Measurements from ENCODE around the gene ZCCHC7. TPM values are rescaled to one million over a fixed set of nuclear protein-coding genes. Genes with fewer than 3 reads are reported as not detected.

The ZCCHC7 gene
- total RNA-seq, 1 experiment from 2014 or later: 27.9 TPM

GRCh38 chr9:37295796-37296195 is 175.4 kb downstream of the ZCCHC7 start:
- intact Hi-C loops (cut with micrococcal nuclease; ENCODE audit: unreplicated experiment): loop anchor here (5.0 kb wide), 1 partner anchor 37 kb away; no protein-coding TSS in a partner anchor
- H3K4me3 ChIP-seq (ENCODE audit: low read depth, low read length, poor library complexity, severe bottlenecking): no peak overlapping the region
- peak overlapping the region; percentile 80 for H3K27ac ChIP-seq (ENCODE audit: low read depth, low read length, poor library complexity, severe bottlenecking)
- ChIA-PET POLR2A (ENCODE audit: low non-redundant PET) (no interaction called here), CTCF (no interaction called here)
- H3K4me1 ChIP-seq (ENCODE audit: insufficient read depth, low read length, poor library complexity, severe bottlenecking): peaks cover 65% of the 10 kb centered on the region
- BruUV-seq (replicated peaks): no TSS peak
- DNase-seq (ENCODE audit: low spot score): peak; percentile 46
- TF ChIP-seq EZH2 (IDR thresholded peaks at IDR 0.05; ENCODE audit: borderline replicate concordance, low read depth, low read length, poor library complexity, severe bottlenecking) (no peak), CTCF (conservative IDR thresholded peaks at IDR 0.05; ENCODE audit: low read depth, low read length) (peak; percentile 47)
- no peaks in the 10 kb centered on the region for H3K27me3 ChIP-seq (replicated peaks; ENCODE audit: insufficient read depth, low read depth, low read length, poor library complexity)
- H3K36me3 ChIP-seq (ENCODE audit: insufficient read depth, low read length, poor library complexity, severe bottlenecking): no peaks in the 10 kb centered on the region
- no peaks in the 10 kb centered on the region for H3K9me3 ChIP-seq (ENCODE audit: low read depth, low read length, poor library complexity, severe bottlenecking)

GRCh38 chr9:37297592-37297991 is 177.2 kb downstream of the ZCCHC7 start:
- intact Hi-C loops (cut with micrococcal nuclease; ENCODE audit: unreplicated experiment): loop anchor here (5.0 kb wide), 1 partner anchor 35 kb away; no protein-coding TSS in a partner anchor
- TF ChIP-seq EZH2 (IDR thresholded peaks at IDR 0.05; ENCODE audit: borderline replicate concordance, low read depth, low read length, poor library complexity, severe bottlenecking): no peak
- no peak for TF ChIP-seq CTCF (conservative IDR thresholded peaks at IDR 0.05; ENCODE audit: low read depth, low read length)
- no peak for DNase-seq (ENCODE audit: low spot score)
- ChIA-PET POLR2A (ENCODE audit: low non-redundant PET) (no interaction called here), CTCF (no interaction called here)
- Histone ChIP-seq H3K36me3 (ENCODE audit: insufficient read depth, low read length, poor library complexity, severe bottlenecking) (no peaks in the 10 kb centered on the region), H3K27ac (ENCODE audit: low read depth, low read length, poor library complexity, severe bottlenecking) (no peak overlapping the region), H3K4me1 (ENCODE audit: insufficient read depth, low read length, poor library complexity, severe bottlenecking) (peaks cover 60% of the 10 kb centered on the region), H3K4me3 (ENCODE audit: low read depth, low read length, poor library complexity, severe bottlenecking) (no peak overlapping the region), H3K9me3 (ENCODE audit: low read depth, low read length, poor library complexity, severe bottlenecking) (no peaks in the 10 kb centered on the region), H3K27me3 (replicated peaks; ENCODE audit: insufficient read depth, low read depth, low read length, poor library complexity) (no peaks in the 10 kb centered on the region)
- no TSS peak for BruUV-seq (replicated peaks)

GRCh38 chr9:37300620-37301019 is 180.2 kb downstream of the ZCCHC7 start:
- no TSS peak for BruUV-seq (replicated peaks)
- Histone ChIP-seq H3K4me1 (ENCODE audit: insufficient read depth, low read length, poor library complexity, severe bottlenecking) (peaks cover 34% of the 10 kb centered on the region), H3K27ac (ENCODE audit: low read depth, low read length, poor library complexity, severe bottlenecking) (no peak overlapping the region), H3K4me3 (ENCODE audit: low read depth, low read length, poor library complexity, severe bottlenecking) (no peak overlapping the region), H3K36me3 (ENCODE audit: insufficient read depth, low read length, poor library complexity, severe bottlenecking) (no peaks in the 10 kb centered on the region), H3K9me3 (ENCODE audit: low read depth, low read length, poor library complexity, severe bottlenecking) (no peaks in the 10 kb centered on the region), H3K27me3 (replicated peaks; ENCODE audit: insufficient read depth, low read depth, low read length, poor library complexity) (no peaks in the 10 kb centered on the region)
- intact Hi-C loops (cut with micrococcal nuclease; ENCODE audit: unreplicated experiment): no loop called here
- ChIA-PET POLR2A (ENCODE audit: low non-redundant PET) (no interaction called here), CTCF (no interaction called here)
- TF ChIP-seq EZH2 (IDR thresholded peaks at IDR 0.05; ENCODE audit: borderline replicate concordance, low read depth, low read length, poor library complexity, severe bottlenecking) (no peak), CTCF (conservative IDR thresholded peaks at IDR 0.05; ENCODE audit: low read depth, low read length) (no peak)
- DNase-seq (ENCODE audit: low spot score): no peak

Measured in A673 (cell line).